GM21360 (cell line): ENCODE results near the gene TMEM94.

ENCODE experiments used
- ATAC-seq: cut with Tn5 transposase; IDR thresholded peaks from one replicate; pipeline ENCODE4 v1.9.1; 2021; ENCODE audit warnings: mild to moderate bottlenecking, moderate library complexity; ENCODE audit not compliant: unreplicated experiment

Gene TMEM94

GRCh38 chr17:75524269-75524969 is 68.0 kb downstream of the TMEM94 start:
- no peak for ATAC-seq

- ATAC-seq: peak; percentile 75
Measured at GRCh38 chr17:75524970-75525805, 68.8 kb downstream of the TMEM94 start, which contains the start of gene LLGL2. Gene LLGL2 (plus strand): TSS chr17:75525697. CDS start chr17:75543427, 17,730 bp downstream.

- ATAC-seq: peak; percentile 25
Measured at GRCh38 chr17:75525806-75526554, 69.5 kb downstream of the TMEM94 start.

GRCh38 chr17:75526555-75527270 is 70.3 kb downstream of the TMEM94 start:
- no peak for ATAC-seq

- ATAC-seq: no peak
Measured at GRCh38 chr17:75530837-75531720, 74.6 kb downstream of the TMEM94 start.

- no peak for ATAC-seq
Measured at GRCh38 chr17:75531721-75532072, 75.3 kb downstream of the TMEM94 start.

GRCh38 chr17:75535119-75535537 is 78.7 kb downstream of the TMEM94 start:
- no peak for ATAC-seq

GRCh38 chr17:75535871-75536270 is 79.4 kb downstream of the TMEM94 start:
- no peak for ATAC-seq

- no peak for ATAC-seq
Measured at GRCh38 chr17:75536366-75536765, 79.9 kb downstream of the TMEM94 start.

- ATAC-seq: no peak
Measured at GRCh38 chr17:75539967-75540729, 83.7 kb downstream of the TMEM94 start.

- ATAC-seq: no peak
Measured at GRCh38 chr17:75540923-75541503, 84.6 kb downstream of the TMEM94 start.

- ATAC-seq: no peak
Measured at GRCh38 chr17:75542229-75542628, 85.8 kb downstream of the TMEM94 start.

GRCh38 chr17:75542728-75543336 is 86.4 kb downstream of the TMEM94 start:
- ATAC-seq: no peak

- no peak for ATAC-seq
Measured at GRCh38 chr17:75544250-75544649, 87.8 kb downstream of the TMEM94 start.

GRCh38 chr17:75546181-75546580 is 89.7 kb downstream of the TMEM94 start:
- no peak for ATAC-seq

- no peak for ATAC-seq
Measured at GRCh38 chr17:75547091-75547490, 90.7 kb downstream of the TMEM94 start.

GRCh38 chr17:75548813-75549212 is 92.4 kb downstream of the TMEM94 start:
- ATAC-seq: no peak
